Measurements from ENCODE around the gene POLDIP2. TPM values are rescaled to one million over a fixed set of nuclear protein-coding genes. Genes with fewer than 3 reads are reported as not detected.

The POLDIP2 gene

GRCh38 chr17:28298449-28298848 is 58.9 kb downstream of the POLDIP2 start:
- DNase-seq (ENCODE audit: low read depth in 1 of 2, low spot score in 1 of 2): no peak
- Histone ChIP-seq H3K4me3 (replicated peaks; ENCODE audit: insufficient read depth, low read length) (no peak overlapping the region), H3K27me3 (ENCODE audit: insufficient read depth, poor library complexity, severe bottlenecking) (no peaks in the 10 kb centered on the region), H3K27ac (replicated peaks) (no peak overlapping the region)
- TF ChIP-seq REST (IDR thresholded peaks at IDR 0.05; ENCODE audit: insufficient replicate concordance, low read depth) (no peak), SPI1 (IDR thresholded peaks at IDR 0.05; ENCODE audit: borderline replicate concordance, low read depth) (no peak), GABPA (IDR thresholded peaks at IDR 0.05; ENCODE audit: low read depth) (no peak), CTCF (IDR thresholded peaks at IDR 0.05; ENCODE audit: insufficient read depth, low read length) (no peak), POLR2AphosphoS5 (IDR thresholded peaks at IDR 0.05; ENCODE audit: low read depth) (no peak)

Small RNA genes within 50 kb of the gene (microRNA-seq; reads per million reads assigned to microRNA genes)
- not detected for gene MIR4723
